HG03442 (cell line): ENCODE data around the gene C1orf159.

Experiments used
- ATAC-seq: cut with Tn5 transposase; IDR thresholded peaks from one replicate; pipeline ENCODE4 v1.9.1; 2021; ENCODE audit warnings: mild to moderate bottlenecking, moderate library complexity; ENCODE audit not compliant: unreplicated experiment

C1orf159 gene

DNA sequence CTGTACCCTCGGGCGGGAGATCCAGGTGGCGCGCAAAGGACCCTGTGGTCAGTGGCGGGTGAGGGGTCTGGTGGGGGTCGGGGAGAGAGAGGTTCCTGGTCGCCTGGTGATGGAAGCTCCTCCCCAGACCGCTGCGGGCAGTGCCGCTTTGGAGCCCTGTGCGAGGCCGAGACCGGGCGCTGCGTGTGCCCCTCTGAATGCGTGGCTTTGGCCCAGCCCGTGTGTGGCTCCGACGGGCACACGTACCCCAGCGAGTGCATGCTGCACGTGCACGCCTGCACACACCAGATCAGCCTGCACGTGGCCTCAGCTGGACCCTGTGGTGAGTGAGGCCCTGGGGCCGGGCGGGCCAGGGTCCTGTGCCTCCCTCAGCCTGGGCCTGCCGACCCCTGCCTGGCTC is 72.5 kb downstream of the C1orf159 start:
- ATAC-seq, result no peak

DNA sequence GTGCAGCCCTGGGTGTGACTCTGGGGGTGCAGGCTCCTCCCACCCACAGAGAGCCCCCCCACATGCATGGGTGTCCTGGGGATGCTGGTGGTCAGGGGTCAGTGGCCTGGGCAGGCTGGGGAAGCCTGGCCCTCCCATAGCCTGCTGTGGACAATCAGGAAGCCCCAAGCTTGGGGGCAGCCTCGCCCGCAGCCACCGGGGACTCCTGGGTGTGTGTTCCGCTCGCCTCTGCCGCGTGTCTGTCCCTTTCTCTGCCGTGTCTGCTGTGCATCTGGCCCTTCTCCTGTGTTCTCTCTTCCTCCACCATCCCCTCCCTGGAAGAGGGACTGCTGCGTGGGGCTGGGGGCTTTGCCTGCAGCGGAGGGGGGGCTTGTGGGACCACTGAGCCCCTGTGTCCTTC is 73.1 kb downstream of the C1orf159 start:
- ATAC-seq, result no peak

DNA sequence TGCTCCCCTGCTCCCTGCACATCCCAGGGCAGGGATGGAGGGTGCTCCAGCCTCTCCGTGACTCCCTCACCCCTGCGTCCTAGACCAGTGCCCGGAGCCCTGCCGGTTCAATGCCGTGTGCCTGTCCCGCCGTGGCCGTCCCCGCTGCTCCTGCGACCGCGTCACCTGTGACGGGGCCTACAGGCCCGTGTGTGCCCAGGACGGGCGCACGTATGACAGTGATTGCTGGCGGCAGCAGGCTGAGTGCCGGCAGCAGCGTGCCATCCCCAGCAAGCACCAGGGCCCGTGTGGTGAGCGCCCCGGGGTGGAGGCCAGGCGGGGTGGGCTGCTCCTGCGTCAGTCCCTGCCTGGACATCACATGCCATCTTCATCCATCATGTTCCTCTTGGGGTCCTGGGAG is 74.0 kb downstream of the C1orf159 start:
- no peak for ATAC-seq

DNA sequence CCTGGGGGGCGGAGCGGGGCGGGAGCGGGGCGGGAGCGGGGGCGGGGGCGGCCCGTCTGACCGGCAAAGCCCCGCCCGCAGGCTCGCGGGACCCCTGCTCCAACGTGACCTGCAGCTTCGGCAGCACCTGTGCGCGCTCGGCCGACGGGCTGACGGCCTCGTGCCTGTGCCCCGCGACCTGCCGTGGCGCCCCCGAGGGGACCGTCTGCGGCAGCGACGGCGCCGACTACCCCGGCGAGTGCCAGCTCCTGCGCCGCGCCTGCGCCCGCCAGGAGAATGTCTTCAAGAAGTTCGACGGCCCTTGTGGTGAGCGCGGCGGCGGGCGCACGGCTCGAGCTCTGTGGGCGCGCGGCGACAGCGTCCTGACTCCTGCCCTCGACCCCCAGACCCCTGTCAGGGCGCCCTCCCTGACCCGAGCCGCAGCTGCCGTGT is 74.8 kb downstream of the C1orf159 start:
- ATAC-seq, result no peak

DNA sequence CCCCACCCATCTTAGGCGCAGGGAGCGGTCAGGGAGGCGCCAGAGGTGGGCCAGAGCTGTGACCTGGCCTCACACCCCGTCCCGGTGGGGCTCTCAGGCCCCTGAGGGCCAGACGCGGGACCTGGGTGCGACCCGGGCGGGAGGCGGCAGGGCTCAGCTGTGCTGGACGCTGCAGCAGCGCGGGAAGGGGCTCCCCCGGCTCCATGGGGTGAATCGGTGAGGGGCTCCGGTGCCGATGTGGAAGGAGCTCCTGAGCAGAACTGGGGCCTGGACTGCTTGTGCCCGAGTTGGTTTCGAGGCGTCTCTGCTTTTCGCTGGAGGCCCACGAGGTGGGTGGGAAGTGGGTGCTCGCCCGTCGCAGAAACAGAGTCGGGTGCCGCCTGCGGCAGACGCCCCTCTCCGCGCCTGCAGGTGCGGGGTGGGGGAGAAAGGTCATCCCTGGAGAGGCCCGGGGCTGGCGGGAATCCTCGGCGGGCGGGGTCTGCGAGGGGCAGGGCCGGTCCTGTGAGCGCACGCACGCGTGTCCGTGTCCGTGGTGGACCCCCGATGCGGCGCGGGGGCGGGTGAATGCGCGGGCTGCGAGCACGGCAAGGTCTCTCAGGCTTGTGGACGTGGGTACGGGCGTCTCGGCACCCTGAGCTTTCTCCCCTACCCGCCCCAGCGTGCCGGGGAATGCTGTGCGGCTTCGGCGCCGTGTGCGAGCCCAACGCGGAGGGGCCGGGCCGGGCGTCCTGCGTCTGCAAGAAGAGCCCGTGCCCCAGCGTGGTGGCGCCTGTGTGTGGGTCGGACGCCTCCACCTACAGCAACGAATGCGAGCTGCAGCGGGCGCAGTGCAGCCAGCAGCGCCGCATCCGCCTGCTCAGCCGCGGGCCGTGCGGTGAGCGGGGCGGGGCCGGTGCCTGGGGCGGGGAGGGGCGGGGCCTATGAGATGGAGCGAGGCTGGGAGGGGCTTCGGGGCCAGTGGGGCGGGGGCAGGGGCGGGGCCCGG is 75.6 kb downstream of the C1orf159 start:
- ATAC-seq, result no peak

DNA sequence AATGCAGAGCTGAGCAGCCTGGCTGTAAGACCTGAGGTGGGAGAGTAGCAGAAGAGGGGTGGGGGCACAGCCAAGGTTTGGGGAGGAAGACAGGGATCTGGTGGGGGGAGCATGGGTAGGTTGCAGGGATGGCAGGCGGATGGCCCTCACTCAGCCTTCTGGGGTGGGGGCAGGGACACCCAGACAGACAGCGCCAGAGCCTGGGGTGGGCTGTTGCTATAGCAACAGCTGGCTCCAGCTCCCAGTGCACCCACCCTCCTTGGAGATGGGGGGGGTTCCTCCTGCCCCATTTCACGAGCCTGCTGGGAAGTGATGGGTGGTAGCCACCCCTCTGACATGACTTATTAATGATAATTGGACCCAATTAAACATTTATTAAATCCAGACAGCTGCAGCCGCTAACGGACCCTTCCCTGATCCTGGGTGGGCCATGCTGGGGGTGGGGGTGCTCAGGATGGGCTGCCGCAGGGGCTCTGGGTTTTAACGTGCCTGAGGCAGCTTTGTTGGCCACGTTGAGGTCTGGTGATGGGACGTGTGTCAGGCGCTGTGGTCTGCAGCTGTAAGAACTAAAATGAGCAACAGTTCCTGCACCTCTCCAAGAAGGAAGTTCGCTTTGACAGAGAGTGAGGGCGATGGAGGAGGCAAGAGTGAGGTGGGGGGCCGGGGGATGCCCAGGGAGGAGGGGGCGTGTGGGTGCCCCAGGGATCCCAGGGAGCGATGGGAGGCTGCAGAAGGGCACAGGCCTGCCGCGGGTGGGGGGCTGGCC is 76.6 kb downstream of the C1orf159 start:
- no peak for ATAC-seq

DNA sequence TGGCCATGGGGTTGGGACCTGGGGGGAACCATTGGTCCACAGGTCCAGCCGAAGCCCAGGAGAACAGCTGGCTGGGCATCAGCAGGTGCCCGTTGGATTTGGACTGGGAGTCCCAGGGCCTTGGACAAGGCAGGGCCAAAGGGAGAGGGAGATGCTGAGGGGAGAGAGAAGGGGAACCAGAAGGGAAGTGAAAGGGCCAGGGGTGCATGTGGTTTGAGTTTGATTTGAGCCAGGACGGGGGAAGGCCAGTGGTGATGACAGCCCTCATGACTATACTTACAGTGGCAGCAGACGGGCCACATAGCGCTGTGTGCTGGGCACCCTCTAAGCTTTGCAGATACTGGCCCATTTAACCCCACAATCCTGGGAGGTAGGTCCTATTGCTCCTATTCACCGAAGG is 77.2 kb downstream of the C1orf159 start:
- ATAC-seq, result peak; percentile 37

DNA sequence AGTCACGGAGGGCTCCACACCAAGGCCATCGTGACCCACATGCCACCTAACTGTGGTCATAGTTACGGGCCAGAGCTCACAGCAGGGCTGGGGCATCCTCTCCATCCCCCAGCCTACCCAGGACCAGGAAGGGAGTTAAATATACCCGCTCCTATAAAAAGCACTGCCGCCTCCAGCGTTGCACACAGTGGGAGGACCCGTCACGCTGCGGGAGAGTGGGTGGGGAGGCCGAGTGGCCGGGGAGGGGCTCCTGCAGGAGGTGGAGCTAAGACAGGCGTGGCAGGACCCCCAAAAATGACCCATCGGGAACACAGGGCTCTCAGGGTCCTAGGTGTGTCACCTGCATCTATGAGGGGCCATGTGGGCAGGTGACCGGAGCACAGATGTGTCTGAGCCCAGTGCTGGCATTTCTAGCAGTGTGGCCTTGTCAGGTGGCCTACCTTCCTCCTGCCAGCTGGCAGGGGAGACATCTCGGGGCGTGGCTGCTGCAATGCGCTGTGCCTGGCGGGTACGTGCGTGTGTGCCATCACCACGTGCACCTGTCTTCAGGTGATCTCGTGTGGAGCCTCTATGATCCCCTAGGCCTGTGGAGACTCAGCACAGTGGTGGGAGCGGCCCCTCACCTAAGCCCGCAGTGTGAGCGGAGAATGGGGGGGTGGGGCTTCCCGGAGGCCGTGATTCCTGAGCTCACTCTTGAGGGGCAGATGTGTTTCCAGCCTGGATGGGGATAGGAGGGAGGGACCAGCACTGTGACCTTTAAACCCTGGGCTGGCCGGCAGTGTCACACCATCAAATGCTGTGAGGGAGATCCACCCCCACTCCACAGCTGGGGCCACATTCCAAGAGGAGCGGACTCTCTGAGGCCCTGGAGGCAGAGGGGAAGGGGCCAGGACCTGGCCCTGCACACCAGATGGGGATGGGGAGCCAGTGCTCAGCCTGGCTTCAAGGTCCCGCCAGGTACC is 78.2 kb downstream of the C1orf159 start:
- no peak for ATAC-seq

DNA sequence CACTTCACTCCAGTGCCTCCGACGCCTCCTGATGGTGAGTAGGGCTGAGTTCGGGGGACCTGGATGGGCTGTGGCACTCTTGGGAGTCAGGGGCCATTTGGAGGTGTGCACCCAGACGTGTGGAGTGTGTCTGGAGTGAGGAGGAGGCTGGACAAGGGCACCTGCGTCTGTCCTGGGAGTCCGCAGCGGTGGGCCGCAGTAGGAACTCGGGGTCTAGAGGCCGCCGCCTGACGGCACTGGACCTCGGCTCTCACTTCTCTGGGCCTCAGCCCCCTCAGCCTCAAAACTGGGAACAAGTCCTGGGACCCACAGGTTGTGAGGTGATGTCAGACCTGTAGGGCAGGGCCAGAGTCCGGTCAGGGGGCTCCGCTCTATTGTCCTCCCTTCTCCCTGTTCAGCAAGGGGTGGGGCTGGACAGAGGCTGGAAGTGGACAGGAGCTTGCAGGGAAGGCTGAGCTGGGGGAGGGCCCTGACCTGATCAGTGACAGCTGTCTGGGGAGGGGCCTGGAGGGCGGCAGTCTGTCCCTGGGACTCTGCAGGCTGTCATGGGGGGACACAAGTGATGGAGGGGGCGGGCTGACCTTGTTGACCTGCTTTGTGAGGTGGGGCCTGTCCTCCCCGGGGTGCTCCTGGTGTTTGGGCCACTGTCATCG is 80.5 kb downstream of the C1orf159 start:
- no peak for ATAC-seq

DNA sequence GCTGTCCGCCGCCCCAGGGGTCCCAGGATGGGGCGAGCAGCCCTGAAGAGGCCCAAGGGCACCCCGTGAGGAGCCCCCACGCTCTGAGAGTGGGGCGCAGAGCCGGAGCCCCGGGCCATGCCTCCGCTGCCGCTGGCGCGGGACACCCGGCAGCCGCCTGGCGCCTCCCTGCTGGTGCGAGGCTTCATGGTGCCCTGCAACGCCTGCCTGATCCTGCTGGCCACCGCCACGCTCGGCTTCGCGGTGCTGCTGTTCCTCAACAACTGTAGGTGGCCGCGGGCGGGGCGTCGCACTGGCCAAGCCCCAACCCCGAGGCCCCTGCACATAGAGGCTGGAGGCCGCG is 81.5 kb downstream of the C1orf159 start:
- no peak for ATAC-seq

DNA sequence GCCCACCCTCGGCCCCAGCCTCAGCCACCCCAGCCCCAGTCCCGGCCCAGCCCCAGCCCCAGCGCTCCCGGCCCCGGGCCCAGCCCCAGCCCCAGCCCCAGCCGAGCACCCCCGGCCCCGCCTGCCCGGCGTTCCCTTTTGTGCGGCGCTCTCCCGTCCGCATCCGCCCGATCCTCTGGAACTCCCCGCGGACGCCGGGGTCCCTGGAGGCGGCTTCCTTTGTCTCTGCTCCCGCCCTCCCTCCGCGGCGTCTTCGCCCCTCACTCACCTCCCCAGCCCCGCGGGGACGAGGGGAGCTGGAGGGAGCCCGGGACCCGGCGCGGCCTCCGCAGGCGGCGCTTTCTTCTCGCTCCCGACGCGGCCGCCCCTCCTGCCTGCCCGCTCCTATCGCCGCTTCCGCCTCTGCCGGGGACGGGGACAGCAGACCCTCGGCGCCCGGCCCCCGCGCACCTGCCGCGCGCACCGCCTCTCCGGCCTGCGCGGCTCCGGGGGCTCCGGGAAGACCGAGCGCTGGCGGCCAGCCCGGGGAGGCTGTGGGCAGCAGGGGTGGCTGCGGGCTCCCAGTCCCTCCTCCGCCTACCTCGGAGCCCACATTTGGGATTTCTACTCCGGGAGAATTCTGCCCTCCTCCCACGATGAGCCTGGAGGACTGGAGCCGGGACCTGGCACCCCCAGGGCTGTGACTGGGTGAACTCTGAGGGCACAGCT is 82.0 kb downstream of the C1orf159 start:
- ATAC-seq, result no peak

DNA sequence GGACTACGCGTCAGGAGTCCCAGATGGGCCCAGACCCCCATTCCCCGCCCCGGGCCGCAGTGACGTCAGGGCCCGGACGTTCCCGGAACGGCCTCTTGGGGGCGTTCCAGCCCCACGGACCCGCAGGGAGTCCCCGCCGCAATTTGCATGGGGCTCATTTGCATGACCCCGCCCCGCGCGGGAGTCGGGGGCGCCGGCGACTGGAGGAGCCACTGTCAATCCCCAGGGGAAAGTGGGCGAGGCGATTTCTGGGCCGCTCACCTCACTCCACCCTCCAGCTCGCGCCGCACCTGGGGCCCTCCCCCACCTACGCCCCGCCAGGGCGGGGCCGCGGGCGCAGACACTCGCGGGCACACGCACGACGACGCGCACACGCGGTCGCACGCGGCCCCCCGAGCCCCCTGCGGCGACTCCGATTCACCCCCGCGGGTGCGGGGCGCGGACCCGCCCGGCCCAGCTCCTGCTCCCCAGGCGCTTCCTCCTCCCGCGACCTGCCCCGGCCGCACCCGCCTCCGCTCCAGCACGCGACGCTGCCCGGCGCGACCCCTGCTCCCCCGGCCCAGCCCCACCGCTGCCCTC is 82.8 kb downstream of the C1orf159 start:
- ATAC-seq, result peak; percentile 80

DNA sequence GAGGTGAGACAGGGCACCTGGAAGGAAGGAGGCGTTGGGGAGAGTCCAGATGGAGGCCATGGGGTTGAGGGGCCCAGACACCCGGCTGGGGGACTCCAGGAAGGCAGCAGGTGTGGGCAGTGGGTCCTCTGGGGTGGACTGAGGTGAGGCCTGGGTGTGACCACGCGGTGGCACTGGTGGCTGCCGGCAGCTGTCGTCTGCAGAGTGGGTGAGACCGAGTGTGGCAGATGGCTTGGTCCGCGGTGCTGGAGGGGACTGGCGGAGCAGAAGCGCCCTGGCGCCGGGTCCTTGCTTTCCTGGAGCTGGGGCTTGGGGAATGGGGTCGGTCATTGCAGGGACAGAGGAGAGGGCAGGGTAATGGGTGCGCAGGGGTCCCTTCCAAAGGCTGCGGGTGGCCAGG is 83.5 kb downstream of the C1orf159 start:
- no peak for ATAC-seq
